Astrocyte of the cerebellum (primary cell): ENCODE measurements around the gene PLCXD3.

Experiments used
- DNase-seq: peaks from one replicate; pipeline ENCODE4 v3.0.0-alpha.2; 2011; ENCODE audit warnings: low read depth
- H3K4me3 ChIP-seq: 2 replicates; pipeline ENCODE4 v1.5.1; 2011; ENCODE audit warnings: mild to moderate bottlenecking, low read depth, low read length, moderate library complexity
- in situ Hi-C: cut with HindIII; loops from 2 replicates; pipeline ENCODE4 v1.10.0; 2017; ENCODE audit warnings: low sequenced_read_pairs
- TF ChIP-seq, protein P1 (sequence below): IDR thresholded peaks from 2 replicates; pipeline ENCODE4 v1.5.1; 2012; ENCODE audit warnings: low read length, low read depth, moderate library complexity, mild to moderate bottlenecking; ENCODE audit errors: missing control alignments

Gene PLCXD3

DNA sequence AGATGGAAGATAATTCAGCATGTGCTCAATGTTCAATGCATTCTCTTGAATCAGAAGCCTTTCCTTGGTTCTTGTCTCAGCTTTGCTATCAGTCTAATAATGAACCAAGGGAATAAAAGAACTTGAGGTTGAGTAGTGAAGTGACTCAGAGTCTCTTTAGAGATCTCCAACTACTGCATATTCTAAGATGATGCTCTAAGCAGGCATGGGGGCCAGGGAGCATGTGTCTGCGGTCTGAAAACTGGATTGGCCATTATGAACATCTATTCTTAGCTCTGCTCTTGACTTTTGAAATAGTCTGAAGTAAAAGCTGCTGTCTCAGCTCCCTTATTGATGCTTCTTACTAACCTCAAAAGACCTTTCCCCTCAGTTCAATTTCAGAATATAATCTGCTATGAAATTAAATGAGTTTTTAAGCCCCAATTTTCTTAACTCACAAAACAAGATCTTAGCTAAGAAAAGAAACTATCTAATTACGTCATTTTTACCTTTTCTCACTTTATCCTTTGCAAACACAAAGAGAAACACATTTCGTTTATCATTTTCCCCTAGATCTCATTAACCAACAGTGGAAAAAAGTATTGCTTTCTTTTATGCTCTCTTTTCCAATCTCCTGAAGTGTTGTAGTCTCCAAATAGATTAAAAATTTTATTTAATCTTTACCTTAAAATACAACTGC, 44.8 kb downstream of the PLCXD3 start:
- TF ChIP-seq, protein P1, sequence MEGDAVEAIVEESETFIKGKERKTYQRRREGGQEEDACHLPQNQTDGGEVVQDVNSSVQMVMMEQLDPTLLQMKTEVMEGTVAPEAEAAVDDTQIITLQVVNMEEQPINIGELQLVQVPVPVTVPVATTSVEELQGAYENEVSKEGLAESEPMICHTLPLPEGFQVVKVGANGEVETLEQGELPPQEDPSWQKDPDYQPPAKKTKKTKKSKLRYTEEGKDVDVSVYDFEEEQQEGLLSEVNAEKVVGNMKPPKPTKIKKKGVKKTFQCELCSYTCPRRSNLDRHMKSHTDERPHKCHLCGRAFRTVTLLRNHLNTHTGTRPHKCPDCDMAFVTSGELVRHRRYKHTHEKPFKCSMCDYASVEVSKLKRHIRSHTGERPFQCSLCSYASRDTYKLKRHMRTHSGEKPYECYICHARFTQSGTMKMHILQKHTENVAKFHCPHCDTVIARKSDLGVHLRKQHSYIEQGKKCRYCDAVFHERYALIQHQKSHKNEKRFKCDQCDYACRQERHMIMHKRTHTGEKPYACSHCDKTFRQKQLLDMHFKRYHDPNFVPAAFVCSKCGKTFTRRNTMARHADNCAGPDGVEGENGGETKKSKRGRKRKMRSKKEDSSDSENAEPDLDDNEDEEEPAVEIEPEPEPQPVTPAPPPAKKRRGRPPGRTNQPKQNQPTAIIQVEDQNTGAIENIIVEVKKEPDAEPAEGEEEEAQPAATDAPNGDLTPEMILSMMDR: no peak
- no peak overlapping the region for H3K4me3 ChIP-seq
- in situ Hi-C loops: no loop called here
- no peak for DNase-seq

DNA sequence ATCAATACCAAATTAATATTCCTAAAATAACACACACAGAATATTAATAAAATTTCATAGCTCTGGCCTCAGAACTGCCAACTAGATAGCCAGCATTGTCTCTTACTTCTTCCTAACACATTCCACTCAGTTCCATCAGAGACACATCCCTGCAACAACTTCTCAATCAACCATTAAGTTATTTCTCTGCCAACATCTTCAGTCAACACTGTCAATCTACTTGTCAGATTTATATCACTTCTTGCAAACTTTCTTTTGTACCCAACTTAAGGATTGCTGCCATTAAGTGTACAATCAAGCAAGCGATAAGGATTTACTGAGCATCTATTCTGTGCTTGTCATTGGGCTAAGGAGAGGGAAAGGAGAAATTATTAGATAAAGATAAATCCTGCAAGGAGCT, 50.8 kb downstream of the PLCXD3 start:
- H3K4me3 ChIP-seq: no peak overlapping the region
- in situ Hi-C loops: no loop called here
- DNase-seq: no peak
- TF ChIP-seq, protein P1: no peak

DNA sequence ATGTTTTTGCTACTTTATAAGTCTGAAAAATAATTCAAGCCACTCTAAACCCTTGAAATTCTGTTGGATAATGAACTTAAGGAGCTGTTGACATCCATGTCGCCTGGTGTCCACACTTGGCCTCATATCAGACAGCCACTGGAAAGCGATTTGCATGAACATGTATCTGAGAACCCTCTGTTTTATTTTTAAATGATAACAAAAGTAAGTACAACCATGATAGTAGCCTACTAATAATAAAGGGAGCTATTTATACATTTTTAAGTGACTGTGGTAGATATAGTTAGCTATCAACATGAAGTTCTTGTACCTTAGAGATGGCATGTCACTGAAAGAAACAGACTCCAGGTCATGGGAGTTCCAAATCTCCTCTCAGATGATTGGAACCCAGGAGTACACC, 53.3 kb downstream of the PLCXD3 start:
- no peak overlapping the region for H3K4me3 ChIP-seq
- TF ChIP-seq, protein P1: no peak
- no peak for DNase-seq
- in situ Hi-C loops: no loop called here

DNA sequence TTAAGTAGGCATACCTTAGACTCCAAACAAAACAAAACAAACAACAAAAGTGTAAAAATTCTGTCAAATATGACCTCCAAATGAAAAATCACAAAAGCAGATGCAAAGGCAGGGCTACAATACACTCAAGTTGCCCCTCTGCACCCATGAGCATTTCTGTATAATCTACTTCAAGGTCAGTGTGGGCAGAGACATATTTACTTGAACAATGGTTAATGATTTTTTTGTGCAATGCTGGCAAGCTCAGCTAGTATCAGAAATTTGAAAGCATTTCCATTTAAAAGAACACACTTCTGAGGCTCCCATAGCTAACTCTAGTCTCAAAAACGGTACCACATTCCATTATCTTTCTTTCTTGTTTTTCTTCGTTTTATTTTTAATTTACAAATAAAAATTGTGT, 57.9 kb downstream of the PLCXD3 start:
- H3K4me3 ChIP-seq: no peak overlapping the region
- TF ChIP-seq, protein P1: no peak
- DNase-seq: no peak
- in situ Hi-C loops: no loop called here

DNA sequence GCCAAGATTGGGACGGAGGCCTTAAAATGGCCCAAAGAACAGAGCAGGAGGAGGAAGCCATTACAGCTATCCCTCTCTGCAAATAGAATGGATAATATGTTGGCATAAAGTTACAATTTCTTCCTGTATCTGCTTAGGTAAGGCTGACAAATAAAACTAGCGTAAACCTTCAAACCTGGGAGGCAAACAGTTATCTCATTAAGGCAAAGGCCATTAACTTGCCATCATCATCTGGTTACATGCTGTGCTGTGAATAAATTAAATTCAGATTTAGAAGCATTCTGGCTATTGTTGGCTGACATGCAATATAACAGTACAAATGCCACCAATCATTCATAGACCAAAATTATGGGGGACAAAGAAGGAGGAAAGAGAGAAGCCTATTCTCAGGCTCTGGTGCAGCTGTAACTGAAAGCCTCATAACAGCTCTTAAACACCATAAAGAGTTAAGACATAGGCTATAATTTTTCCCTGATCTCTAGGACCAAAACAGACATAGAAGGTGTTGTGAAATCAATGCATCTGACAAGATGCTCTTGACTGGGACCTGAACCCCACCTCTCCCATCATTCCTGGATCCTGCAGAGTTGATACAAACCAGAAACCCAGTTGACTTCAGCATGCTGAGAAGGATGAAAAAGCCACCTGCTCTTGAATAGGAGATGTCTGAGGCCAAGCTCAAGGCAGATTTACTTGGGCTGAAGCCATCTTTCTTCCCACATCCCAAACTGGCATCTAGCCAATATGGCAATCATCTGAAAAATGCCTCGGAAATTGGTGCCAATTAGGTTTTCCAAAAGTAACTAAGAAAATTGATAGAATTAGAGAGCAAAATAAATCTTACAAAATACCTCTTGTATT, 62.5 kb downstream of the PLCXD3 start:
- H3K4me3 ChIP-seq: no peak overlapping the region
- TF ChIP-seq, protein P1: no peak
- DNase-seq: no peak
- in situ Hi-C loops: no loop called here

DNA sequence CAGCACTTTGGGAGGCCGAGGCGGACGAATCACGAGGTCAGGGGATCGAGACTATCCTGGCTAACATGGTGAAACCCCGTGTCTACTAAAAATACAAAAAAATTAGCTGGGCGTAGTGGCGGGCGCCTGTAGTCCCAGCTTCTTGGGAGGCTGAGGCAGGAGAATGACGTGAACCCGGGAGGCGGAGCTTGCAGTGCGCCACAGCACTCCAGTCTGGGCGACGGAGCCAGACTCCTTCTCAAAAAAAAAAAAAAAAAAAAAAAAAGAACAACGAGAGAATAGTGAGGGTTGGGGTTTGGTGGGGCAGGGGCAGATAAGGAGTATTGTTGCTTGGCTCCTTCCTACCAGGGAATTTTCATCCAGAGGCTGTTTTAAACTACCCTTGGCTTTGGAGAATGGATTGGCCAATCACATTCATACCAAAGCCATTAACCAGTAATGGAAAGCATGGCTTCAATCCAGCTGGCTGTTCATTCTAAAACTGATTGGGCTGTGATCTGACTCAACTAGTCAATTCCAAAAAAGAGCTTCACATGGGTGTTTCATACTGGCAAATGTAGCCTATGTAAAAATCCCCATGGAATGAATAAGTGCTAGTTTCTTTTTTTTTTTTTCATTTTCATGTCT, 64.4 kb downstream of the PLCXD3 start:
- no peak overlapping the region for H3K4me3 ChIP-seq
- TF ChIP-seq, protein P1: no peak
- in situ Hi-C loops: no loop called here
- DNase-seq: no peak
